HepG2 (cell line): Measurements from ENCODE around the gene LRRC4.

Source experiments
- ESRRA ChIP-seq: sonication (generic); formaldehyde crosslinking; IDR thresholded peaks from 2 replicates; pipeline ENCODE4 v1.5.1; 2020; ENCODE audit warnings: mild to moderate bottlenecking, low read depth, missing genetic modification reagents
- HDAC1 ChIP-seq: sonication (generic); formaldehyde crosslinking; IDR thresholded peaks from 2 replicates; pipeline ENCODE4 v1.5.1; 2020; ENCODE audit warnings: mild to moderate bottlenecking, missing genetic modification reagents
- MAX ChIP-seq: IDR thresholded peaks from 2 replicates; pipeline ENCODE4 v1.6.1; 2012; ENCODE audit warnings: inconsistent platforms
- POLR2A ChIP-seq, 2 experiments: IDR thresholded peaks; 2 replicates each; pipeline ENCODE4 v1.6.1; 2011; ENCODE audit warnings: low read depth in 2 of 2, low read length in 2 of 2, mild to moderate bottlenecking in 1 of 2, moderate library complexity in 1 of 2; ENCODE audit not compliant: insufficient read depth in 1 of 2

- TF ChIP-seq POLR2A (IDR thresholded peaks at IDR 0.05; ENCODE audit: insufficient read depth in 1 of 2, low read depth in 2 of 2, low read length in 2 of 2) (no peak), MAX (no peak), HDAC1 (CRISPR knock-in tag) (no peak), ESRRA (CRISPR knock-in tag) (no peak)
Observed at GRCh38 chr7:128000854-128001265, 30.4 kb downstream of the LRRC4 start.
